ENCODE measurements around the gene ZNF784. TPM values are rescaled to one million over a fixed set of nuclear protein-coding genes. Genes with fewer than 3 reads are reported as not detected.

Gene ZNF784
- total and polyA plus RNA-seq, 2 of the 8 experiments (the other 6 are each of a cell fraction or from before 2014, with no cell fraction given), result 6.5 to 8.0 TPM

- Histone ChIP-seq H3K79me2 (ENCODE audit: control insufficient read depth in 1 of 2, insufficient read depth in 2 of 2, low read length in 2 of 2) (peaks cover 4 to 25% of the 10 kb centered on the region in 2 experiments; a peak in 3 of 4 replicates), H3K18ac (ENCODE audit: extremely low read depth, low read length) (no peak overlapping the region), H2BK20ac (ENCODE audit: low read length) (no peak overlapping the region), H2BK12ac (ENCODE audit: low read depth, low read length) (no peak overlapping the region), H3K9me3 (ENCODE audit: insufficient read depth in 2 of 2, low read depth in 1 of 2, low read length in 1 of 2) (no peaks in the 10 kb centered on the region; a peak in 1 of 4 replicates), H3K79me1 (ENCODE audit: low read depth, low read length) (peaks cover 13% of the 10 kb centered on the region), H3K23me2 (ENCODE audit: low read depth, low read length) (peaks cover 25% of the 10 kb centered on the region), H3K4me1 (replicated peaks in 1 of 4; ENCODE audit: control insufficient read depth in 3 of 4, insufficient read depth in 4 of 4, low read length in 3 of 4) (peaks cover 6 to 9% (median 7%) of the 10 kb centered on the region in 4 experiments), H3K36me3 (ENCODE audit: control insufficient read depth in 2 of 4, insufficient read depth in 4 of 4, low read length in 3 of 4) (no peaks in the 10 kb centered on the region), H3K56ac (replicated peaks; ENCODE audit: insufficient read length, low read depth, low read length) (no peak overlapping the region), H2AK5ac (ENCODE audit: low read depth, low read length) (no peak overlapping the region), H4K20me1 (replicated peaks in 1 of 2; ENCODE audit: control insufficient read depth in 1 of 2, insufficient read depth in 2 of 2, low read length in 2 of 2) (peaks cover 3 to 10% of the 10 kb centered on the region in 2 experiments), H3K4ac (replicated peaks; ENCODE audit: insufficient read length, low read depth, low read length) (no peak overlapping the region), H3K4me3 (ENCODE audit: extremely low read depth in 1 of 4, insufficient read depth in 2 of 4, low read depth in 3 of 4, low read length in 4 of 4) (no peak overlapping the region), H2BK15ac (ENCODE audit: low read length) (no peak overlapping the region), H4K8ac (ENCODE audit: extremely low read depth, insufficient read depth, low read length) (no peak overlapping the region), H2BK120ac (replicated peaks; ENCODE audit: low read depth, low read length) (no peak overlapping the region), H4K5ac (ENCODE audit: insufficient read length, low read depth, low read length) (no peak overlapping the region), H3K23ac (ENCODE audit: insufficient read length) (no peak overlapping the region), H3K14ac (ENCODE audit: insufficient read length) (no peak overlapping the region), H4K91ac (replicated peaks; ENCODE audit: insufficient read length, low read length) (no peak overlapping the region), H3K27ac (ENCODE audit: low read depth, low read length) (no peak overlapping the region), H2AFZ (ENCODE audit: low read length) (no peak overlapping the region), H2BK5ac (ENCODE audit: low read depth, low read length) (no peak overlapping the region), H3K9ac (replicated peaks in 1 of 4; ENCODE audit: extremely low read depth in 1 of 4, low read depth in 3 of 4, low read length in 3 of 4) (no peak overlapping the region), H3K4me2 (ENCODE audit: insufficient read depth in 1 of 2, low read depth in 2 of 2, low read length in 2 of 2) (no peak overlapping the region), H3K27me3 (replicated peaks in 1 of 4; ENCODE audit: control insufficient read depth in 3 of 4, extremely low read depth in 1 of 4, insufficient read depth in 3 of 4, low read length in 3 of 4) (no peaks in the 10 kb centered on the region)
- 82% methylated on average over 11 of the region's 11 CpGs; no CpG with 5 or more reads in 1 of the 2 experiments for WGBS, 2 experiments (ENCODE audit: extremely low coverage in 1 of 2, insufficient coverage in 1 of 2, insufficient read length in 1 of 2, insufficient replicate concordance in 2 of 2, low coverage in 1 of 2, low lambda C conversion rate in 2 of 2, missing lambda C conversion rate in 1 of 2)
- POLR2A ChIA-PET (ENCODE audit: partially characterized antibody), result interaction anchor here (0.7 to 8.8 kb wide), 7 partner anchors 9 to 33 kb away, joined by 3 to 96 read pairs (median 4); partner anchors contain the start of genes CCDC106, U2AF2, ZNF581 and ZNF784
- DNase-seq (ENCODE audit: low read depth in 1 of 2, low spot score in 2 of 2), result no peak
- FAIRE-seq, result no peak
- CTCF ChIA-PET (ENCODE audit: partially characterized antibody), result interaction anchor here (0.7 to 3.8 kb wide), 6 partner anchors 10 to 477 kb away, joined by 3 to 30 read pairs (median 7); partner anchors contain the start of genes CCDC106 and ZNF865
- no peak for TF ChIP-seq BRCA1 (IDR thresholded peaks at IDR 0.05; ENCODE audit: low read depth, low read length)
- TF ChIP-seq CTBP2 (IDR thresholded peaks at IDR 0.05; ENCODE audit: borderline replicate concordance, insufficient read depth, insufficient read length, low read length), result no peak
- TF ChIP-seq JUN (IDR thresholded peaks at IDR 0.05; ENCODE audit: low read depth, low read length), result no peak
- no peak for TF ChIP-seq GABPA (IDR thresholded peaks at IDR 0.05; ENCODE audit: borderline replicate concordance, insufficient read depth, low read length)
- TF ChIP-seq CHD2 (IDR thresholded peaks at IDR 0.05; ENCODE audit: low read length), result no peak
- no peak for TF ChIP-seq CEBPB (IDR thresholded peaks at IDR 0.05; ENCODE audit: low read depth, low read length)
- TF ChIP-seq BCL11A (IDR thresholded peaks at IDR 0.05; ENCODE audit: low read depth in 2 of 2, low read length in 2 of 2), result no peak
- TF ChIP-seq SP2 (IDR thresholded peaks at IDR 0.05; ENCODE audit: low read length), result no peak
- no peak for TF ChIP-seq KDM4A (IDR thresholded peaks at IDR 0.05; ENCODE audit: low read depth, low read length, severe bottlenecking)
- TF ChIP-seq MAFK (IDR thresholded peaks at IDR 0.05; ENCODE audit: low read depth, low read length), result no peak
- TF ChIP-seq TAF7 (optimal IDR thresholded peaks at IDR 0.05; ENCODE audit: borderline replicate concordance, low read depth, low read length), result no peak
- no peak for TF ChIP-seq SIX5 (IDR thresholded peaks at IDR 0.05; ENCODE audit: low read depth, low read length)
Observed at GRCh38 chr19:55637534-55637933, 13.2 kb upstream of the ZNF784 start.
